ENCODE measurements around the gene TCP11.
"Not testable (repeated sequence)": the region's sequence is repeated elsewhere in the genome, so short reads cannot be mapped to it uniquely, and the experiment has no call there.

TCP11 gene

GRCh38 chr6:35145757-35146156 lies 4.6 kb upstream of the TCP11 start:
- no peak for DNase-seq

GRCh38 chr6:35142588-35143569 lies 1.7 kb upstream of the TCP11 start:
- DNase-seq, result no peak

GRCh38 chr6:35140639-35141006 lies 516 bp downstream of the TCP11 start:
- no peak for DNase-seq

- DNase-seq, result peak; percentile 70
Observed at GRCh38 chr6:35139924-35140638, 1.1 kb downstream of the TCP11 start.

GRCh38 chr6:35139470-35139869 lies 1.7 kb downstream of the TCP11 start:
- no peak for DNase-seq

GRCh38 chr6:35138191-35138590 lies 2.9 kb downstream of the TCP11 start:
- DNase-seq, result not testable (repeated sequence)

- no peak for DNase-seq
Observed at GRCh38 chr6:35136185-35136584, 5.0 kb downstream of the TCP11 start.

- DNase-seq, result no peak
Observed at GRCh38 chr6:35128496-35128895, 12.6 kb downstream of the TCP11 start.

- DNase-seq, result no peak
Observed at GRCh38 chr6:35128042-35128441, 13.1 kb downstream of the TCP11 start.

- no peak for DNase-seq
Observed at GRCh38 chr6:35124356-35124755, 16.8 kb downstream of the TCP11 start.

- no peak for DNase-seq
Observed at GRCh38 chr6:35120746-35121145, 20.4 kb downstream of the TCP11 start.

- no peak for DNase-seq
Observed at GRCh38 chr6:35108309-35108885, 32.7 kb downstream of the TCP11 start.

GRCh38 chr6:35107761-35108160 lies 33.4 kb downstream of the TCP11 start:
- DNase-seq, result not testable (repeated sequence)

GRCh38 chr6:35107208-35107607 lies 33.9 kb downstream of the TCP11 start:
- DNase-seq, result not testable (repeated sequence)

GRCh38 chr6:35106061-35106460 lies 35.1 kb downstream of the TCP11 start:
- DNase-seq, result not testable (repeated sequence)

GRCh38 chr6:35105078-35105477 lies 36.1 kb downstream of the TCP11 start:
- DNase-seq, result no peak

GRCh38 chr6:35099116-35099515 lies 42.0 kb downstream of the TCP11 start:
- no peak for DNase-seq

GRCh38 chr6:35096129-35096862 lies 44.8 kb downstream of the TCP11 start:
- no peak for DNase-seq

GRCh38 chr6:35094183-35094582 lies 47.0 kb downstream of the TCP11 start:
- no peak for DNase-seq

- no peak for DNase-seq
Observed at GRCh38 chr6:35093783-35094182, 47.4 kb downstream of the TCP11 start.

GRCh38 chr6:35093118-35093445 lies 48.1 kb downstream of the TCP11 start:
- DNase-seq, result no peak

GRCh38 chr6:35092362-35093117 lies 48.6 kb downstream of the TCP11 start:
- no peak for DNase-seq

All from right forelimb (tissue), 1 donor.